Measurements from ENCODE around the gene CARD11. TPM values are rescaled to one million over a fixed set of nuclear protein-coding genes. Genes with fewer than 3 reads are reported as not detected.

CARD11 gene
- total and polyA plus RNA-seq, 2 experiments from 2014 or later = 17.7 to 29.0 TPM

- Histone ChIP-seq H4K20me1 (replicated peaks; ENCODE audit: insufficient read depth) (no peaks in the 10 kb centered on the region), H3K9me2 (ENCODE audit: insufficient read depth) (no peaks in the 10 kb centered on the region), H3K27me3 (ENCODE audit: insufficient read depth) (no peaks in the 10 kb centered on the region), H3K36me3 (ENCODE audit: insufficient read depth) (no peaks in the 10 kb centered on the region), H2AFZ (no peak overlapping the region), H3F3A (replicated peaks; ENCODE audit: low read depth) (no peaks in the 10 kb centered on the region), H3K4me3 (no peak overlapping the region), H3K4me1 (ENCODE audit: insufficient read depth) (no peaks in the 10 kb centered on the region), H3K79me2 (replicated peaks; ENCODE audit: insufficient read depth) (peaks cover 3% of the 10 kb centered on the region; the same call in 1 of the 2 replicates), H3K4me2 (no peak overlapping the region), H3K27ac (ENCODE audit: low read depth) (no peak overlapping the region)
- peaks cover 6% of the 10 kb centered on the region for H3K9me3 Mint-ChIP-seq
- peaks cover 4% of the 10 kb centered on the region; the same call in 2 of the 3 replicates for H3K4me1 Mint-ChIP-seq
- DNase-seq (ENCODE audit: low spot score) = no peak
- TF ChIP-seq EZH2phosphoT487 (IDR thresholded peaks at IDR 0.05; ENCODE audit: unreplicated experiment) (no peak), STAT1 (IDR thresholded peaks at IDR 0.05; ENCODE audit: unreplicated experiment) (no peak), REST (IDR thresholded peaks at IDR 0.05; ENCODE audit: unreplicated experiment) (no peak), CTCF (conservative IDR thresholded peaks at IDR 0.05; ENCODE audit: low read depth in 2 of 2) (peak in 1 of 2 experiments; percentile 26; a peak in 2 of 4 replicates), ZNF462 (CRISPR knock-in tag; IDR thresholded peaks at IDR 0.05) (no peak), POLR2AphosphoS5 (IDR thresholded peaks at IDR 0.05; ENCODE audit: low read depth) (no peak), CREB1 (CRISPR knock-in tag; IDR thresholded peaks at IDR 0.05; ENCODE audit: low read depth) (no peak)
- TF ChIP-seq, protein P1, sequence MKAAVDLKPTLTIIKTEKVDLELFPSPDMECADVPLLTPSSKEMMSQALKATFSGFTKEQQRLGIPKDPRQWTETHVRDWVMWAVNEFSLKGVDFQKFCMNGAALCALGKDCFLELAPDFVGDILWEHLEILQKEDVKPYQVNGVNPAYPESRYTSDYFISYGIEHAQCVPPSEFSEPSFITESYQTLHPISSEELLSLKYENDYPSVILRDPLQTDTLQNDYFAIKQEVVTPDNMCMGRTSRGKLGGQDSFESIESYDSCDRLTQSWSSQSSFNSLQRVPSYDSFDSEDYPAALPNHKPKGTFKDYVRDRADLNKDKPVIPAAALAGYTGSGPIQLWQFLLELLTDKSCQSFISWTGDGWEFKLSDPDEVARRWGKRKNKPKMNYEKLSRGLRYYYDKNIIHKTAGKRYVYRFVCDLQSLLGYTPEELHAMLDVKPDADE (IDR thresholded peaks at IDR 0.05) = no peak
- no peak overlapping the region for H3K27ac Mint-ChIP-seq
- peaks cover 3% of the 10 kb centered on the region for H3K27me3 Mint-ChIP-seq (ENCODE audit: insufficient read depth, low read depth, poor library complexity)
- no peak for ATAC-seq
- no peak overlapping the region for H3K4me3 Mint-ChIP-seq
- H3K36me3 Mint-ChIP-seq (ENCODE audit: low read depth) = peaks cover 8% of the 10 kb centered on the region; the same call in 2 of the 3 replicates
These were observed 43.1 kb downstream of the CARD11 start for GRCh38 chr7:3000566-3000965.
